COLO668 (cell line): ENCODE results near the gene SLC12A7.
"Not testable (repeated sequence)": the region's sequence is repeated elsewhere in the genome, so short reads cannot be mapped to it uniquely, and the experiment has no call there.

Source experiments
- DNase-seq: peaks from one replicate; lab custom pipeline; 2025; ENCODE audit not compliant: unreplicated experiment; lab: John Stamatoyannopoulos, UW

Gene SLC12A7

GRCh38 chr5:1011741-1012312 lies 100.0 kb downstream of the SLC12A7 start:
- no peak for DNase-seq

GRCh38 chr5:1011226-1011631 lies 100.6 kb downstream of the SLC12A7 start:
- DNase-seq, result peak; percentile 73

- peak; percentile 71 for DNase-seq
Observed at GRCh38 chr5:1010641-1011046, 101.2 kb downstream of the SLC12A7 start.

DNA sequence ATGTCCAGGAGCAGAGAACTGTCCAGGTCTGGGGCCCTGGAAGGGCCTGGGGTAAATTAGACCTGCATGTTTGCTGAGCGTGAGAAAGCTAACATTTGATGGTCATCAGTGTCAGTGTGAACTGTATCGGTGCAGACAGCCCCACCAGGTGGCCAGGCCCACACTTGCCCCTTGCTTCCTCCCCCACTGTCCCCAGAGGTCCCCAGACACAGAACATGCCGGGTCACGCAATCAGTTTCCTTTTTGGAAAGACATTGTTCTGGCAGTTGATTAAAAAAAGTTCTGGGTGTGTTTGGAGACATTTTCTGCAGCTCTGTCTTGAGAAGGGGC lies 101.7 kb downstream of the SLC12A7 start:
- DNase-seq, result peak; percentile 27

GRCh38 chr5:1009359-1010180 lies 102.3 kb downstream of the SLC12A7 start:
- DNase-seq, result no peak

DNA sequence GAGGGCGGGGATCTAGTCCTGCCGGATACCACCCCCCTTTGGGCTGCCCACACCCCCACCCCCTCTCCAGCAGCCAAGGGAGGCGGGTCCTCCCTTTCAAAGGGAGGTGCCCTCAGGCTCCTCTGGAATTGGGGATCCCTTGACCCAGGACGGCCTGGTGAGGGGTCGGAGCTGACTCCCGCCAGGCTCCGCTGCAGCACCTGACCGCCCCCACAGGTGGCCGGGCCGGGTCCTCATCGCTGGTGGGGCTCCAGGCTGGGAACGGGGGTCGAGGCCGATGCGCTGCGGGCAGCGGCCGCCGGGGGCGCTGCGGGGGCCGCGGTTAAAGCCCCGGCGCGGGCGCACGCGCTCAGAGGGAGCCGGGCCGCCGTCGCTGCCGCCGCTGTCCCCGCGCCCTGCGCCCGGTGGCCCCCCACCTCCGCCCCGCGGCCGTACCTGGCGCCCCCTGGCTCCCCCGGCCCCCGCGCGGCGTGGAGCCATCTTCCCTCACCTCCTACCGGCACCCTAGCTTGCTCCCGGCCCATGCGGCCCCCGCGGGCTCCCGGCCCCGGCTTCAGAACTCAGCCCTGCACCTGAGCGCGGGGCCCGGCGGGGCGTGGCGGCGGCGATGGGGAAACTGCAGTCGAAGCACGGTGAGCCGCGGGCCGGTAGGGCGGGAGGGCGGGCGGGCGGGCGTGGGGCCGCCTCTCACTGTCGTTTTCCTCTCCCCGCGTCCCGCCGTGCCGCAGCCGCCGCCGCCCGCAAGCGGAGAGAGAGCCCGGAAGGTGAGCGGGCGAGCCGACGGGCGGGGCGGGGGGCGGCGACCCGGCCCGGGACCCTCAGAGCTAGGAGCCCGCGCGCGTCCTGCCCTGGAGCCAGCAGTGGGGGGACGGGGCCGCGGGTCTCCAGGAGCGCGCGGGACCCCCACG lies 103.2 kb downstream of the SLC12A7 start, which contains the start of gene NKD2:
NKD2 (plus strand) TSS at position 352 of the 908 bp plus-strand sequence; CDS start at position 608, 256 bp downstream.
- DNase-seq, result peak; percentile 56

- no peak for DNase-seq
Observed at GRCh38 chr5:1007681-1008450, 104.0 kb downstream of the SLC12A7 start.

DNA sequence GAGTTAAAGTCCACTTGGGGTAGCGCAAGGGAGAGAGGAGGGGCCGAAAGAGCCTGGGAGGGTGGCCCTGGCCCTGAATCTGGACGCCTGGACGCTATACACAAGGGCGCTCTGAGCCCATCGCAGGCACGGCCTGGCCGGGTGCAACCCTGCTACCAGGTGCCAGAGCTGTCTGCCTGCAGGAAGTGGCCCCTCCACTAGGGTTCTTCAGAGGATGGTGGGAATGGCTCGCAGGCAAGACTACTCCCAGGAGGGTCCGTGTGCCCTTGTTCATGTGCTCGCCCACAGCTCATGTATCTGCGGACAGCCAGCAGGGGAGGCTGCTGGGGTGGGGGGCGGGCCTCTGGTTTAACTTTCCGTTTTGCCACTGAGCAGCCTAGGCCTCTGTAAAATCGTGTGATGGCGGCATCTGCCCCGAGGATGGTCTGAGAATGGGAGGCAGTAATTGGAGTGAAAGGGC lies 104.6 kb downstream of the SLC12A7 start:
- no peak for DNase-seq

- DNase-seq, result no peak
Observed at GRCh38 chr5:1006656-1007071, 105.2 kb downstream of the SLC12A7 start.

- DNase-seq, result no peak
Observed at GRCh38 chr5:1005904-1006655, 105.8 kb downstream of the SLC12A7 start.

DNA sequence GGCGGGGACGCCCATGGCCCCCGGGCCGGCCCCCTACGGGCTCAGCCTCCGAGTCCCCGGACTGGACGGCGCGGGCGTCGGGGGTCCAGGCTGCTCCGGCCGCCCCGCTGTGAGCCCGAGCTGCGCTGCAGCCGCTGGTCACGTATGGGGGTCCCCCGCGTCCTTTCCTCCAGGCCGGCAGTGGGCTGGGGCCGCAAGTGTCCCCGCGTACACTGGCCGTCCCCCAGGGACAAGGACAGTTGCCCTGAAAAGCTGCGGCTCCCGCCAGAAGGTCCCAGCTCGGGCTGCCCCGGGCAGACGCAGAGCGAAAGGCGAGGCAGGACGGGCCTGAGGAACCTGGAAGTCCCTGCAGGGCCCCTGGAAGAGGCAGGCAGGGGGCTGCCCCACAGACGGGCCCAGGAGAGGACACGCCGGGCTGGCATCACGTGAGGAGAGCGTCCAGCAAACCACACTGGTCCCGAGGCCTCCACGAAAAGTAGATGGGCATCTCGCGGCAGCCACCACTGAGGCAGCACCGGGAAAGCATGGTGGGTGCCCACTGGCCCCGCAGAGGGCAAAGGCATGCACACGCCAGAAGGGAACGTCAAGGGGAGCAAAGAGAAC lies 106.5 kb downstream of the SLC12A7 start:
- DNase-seq, result no peak

DNA sequence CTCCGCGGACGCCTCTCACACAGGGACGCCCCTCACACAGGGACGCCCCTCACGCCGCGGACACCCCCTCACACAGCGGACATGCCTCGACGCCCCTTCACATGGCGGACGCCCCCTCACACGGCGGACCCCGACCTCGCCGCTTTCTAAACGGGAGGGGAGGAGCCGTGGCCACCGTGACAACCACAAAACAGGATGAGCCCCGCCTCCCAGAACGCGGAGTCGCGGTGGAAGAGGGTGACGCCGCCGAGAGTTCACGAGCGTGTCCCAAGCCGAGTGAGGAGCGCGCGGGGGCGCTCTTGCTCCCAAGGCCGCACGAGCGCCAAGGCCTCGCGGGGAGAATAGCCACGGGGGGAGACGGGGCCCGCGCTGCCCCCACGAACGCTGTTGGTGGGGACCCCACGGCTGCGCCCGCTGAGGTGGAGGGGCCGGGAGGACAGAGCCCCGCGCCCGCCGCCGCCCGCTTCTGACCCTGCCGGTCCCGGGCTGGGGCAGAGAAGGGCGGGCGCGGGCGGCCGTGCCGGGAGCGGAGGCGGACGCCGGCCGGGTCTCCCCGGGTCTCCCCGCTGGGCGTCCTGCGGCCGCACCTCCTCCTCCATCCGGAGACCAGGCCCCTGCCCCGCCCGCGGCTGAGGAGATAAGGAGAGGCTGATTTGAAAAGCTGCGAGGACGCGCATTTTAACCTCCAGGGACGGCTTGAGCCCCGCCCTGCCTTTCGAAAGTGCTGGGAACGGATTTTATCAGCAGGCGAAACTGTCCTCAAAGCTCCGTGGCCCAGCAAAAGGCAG lies 107.2 kb downstream of the SLC12A7 start:
- peak; percentile 69 for DNase-seq

- DNase-seq, result peak; percentile 79
Observed at GRCh38 chr5:1003296-1003937, 108.4 kb downstream of the SLC12A7 start.

DNA sequence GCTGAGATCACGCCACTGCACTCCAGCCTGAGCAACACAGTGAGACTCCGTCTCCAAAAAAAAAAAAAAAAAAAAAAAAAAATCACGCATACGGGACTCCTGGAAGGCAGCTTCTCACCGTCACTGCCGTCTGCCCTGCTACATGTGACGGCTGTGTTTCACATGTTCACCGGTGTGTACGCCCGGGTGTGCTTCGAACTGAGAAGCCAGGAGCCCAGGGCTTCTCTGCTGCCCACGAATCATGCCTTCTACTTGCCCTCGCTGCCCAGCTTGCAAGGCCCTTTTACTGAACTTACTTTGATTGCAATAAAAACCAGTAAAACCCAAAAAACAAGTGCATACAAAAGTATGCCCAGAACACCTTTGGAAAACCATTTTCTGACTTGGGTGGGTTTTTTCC lies 109.0 kb downstream of the SLC12A7 start:
- peak; percentile 28 for DNase-seq

- no peak for DNase-seq
Observed at GRCh38 chr5:1002271-1002546, 109.7 kb downstream of the SLC12A7 start.

GRCh38 chr5:1001406-1002270 lies 110.2 kb downstream of the SLC12A7 start:
- no peak for DNase-seq

DNA sequence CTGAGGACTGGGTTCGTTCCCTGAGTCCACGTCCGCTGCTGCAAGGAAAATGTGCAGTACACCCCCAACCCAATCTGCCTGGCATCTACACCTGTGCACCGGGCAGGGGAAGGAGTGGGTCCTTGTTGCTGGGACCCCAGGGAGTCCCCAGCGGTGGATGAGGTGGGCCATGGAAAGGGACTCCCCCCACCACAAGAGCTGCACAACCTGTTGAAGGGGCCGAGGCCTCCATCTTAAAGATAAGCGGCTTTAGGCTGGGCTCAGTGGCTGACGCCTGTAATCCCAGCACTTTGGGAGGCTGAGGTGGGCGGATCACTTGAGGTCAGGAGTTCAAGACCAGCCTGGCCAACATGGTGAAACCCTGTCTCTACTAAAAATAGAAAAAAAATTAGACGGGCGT lies 111.0 kb downstream of the SLC12A7 start:
- not testable (repeated sequence) for DNase-seq
